Small intestine (tissue), 7 donors: ENCODE data around the gene TMEM144. TPM values are rescaled to one million over a fixed set of nuclear protein-coding genes. Genes with fewer than 3 reads are reported as not detected.
"Not testable (repeated sequence)": the region's sequence is repeated elsewhere in the genome, so short reads cannot be mapped to it uniquely, and the experiment has no call there.

Experiments
- DNase-seq, 2 donors: peaks; one replicate each; pipeline versions ENCODE4 v3.0.0 to v3.0.0-alpha.2; 2013
- FAIRE-seq: peaks from 2 replicates; lab custom pipeline; 2012; peaks lifted over from hg19 to GRCh38; lab: Jason Lieb, UNC
- H3K27ac ChIP-seq, 3 donors: one replicate each; pipeline ENCODE4 v1.5.1; 2013; ENCODE audit warnings: low read length in 2 of 3, mild to moderate bottlenecking in 2 of 3, control low read depth in 1 of 3, inconsistent platforms in 1 of 3, low read depth in 1 of 3, moderate library complexity in 1 of 3
- H3K27me3 ChIP-seq, 3 donors: one replicate each; pipeline ENCODE4 v1.6.1; 2013; ENCODE audit warnings: low read length in 3 of 3, inconsistent platforms in 1 of 3; ENCODE audit not compliant: control insufficient read depth in 3 of 3, insufficient read depth in 3 of 3
- H3K36me3 ChIP-seq, 3 donors: one replicate each; pipeline ENCODE4 v1.6.1; 2013; ENCODE audit warnings: low read length in 3 of 3, inconsistent platforms in 1 of 3, low read depth in 1 of 3, mild to moderate bottlenecking in 1 of 3, moderate library complexity in 1 of 3; ENCODE audit not compliant: control insufficient read depth in 3 of 3, insufficient read depth in 2 of 3
- H3K4me1 ChIP-seq, 3 donors: one replicate each; pipeline ENCODE4 v1.6.1; 2013; ENCODE audit warnings: low read length in 2 of 3, inconsistent platforms in 1 of 3, low read depth in 1 of 3, mild to moderate bottlenecking in 1 of 3, moderate library complexity in 1 of 3; ENCODE audit not compliant: control insufficient read depth in 3 of 3, insufficient read depth in 2 of 3
- H3K4me3 ChIP-seq, 3 donors: one replicate each; pipeline ENCODE4 v1.5.1; 2013; ENCODE audit warnings: low read length in 3 of 3, control low read depth in 1 of 3, inconsistent platforms in 1 of 3, low read depth in 1 of 3, mild to moderate bottlenecking in 1 of 3, moderate library complexity in 1 of 3
- H3K9me3 ChIP-seq, 2 donors: one replicate each; pipeline ENCODE4 v1.6.1; 2013; ENCODE audit warnings: low read depth in 1 of 2, low read length in 1 of 2; ENCODE audit not compliant: control insufficient read depth in 2 of 2, insufficient read depth in 1 of 2
- WGBS, 3 donors: extraction: QIAGEN DNeasy Blood & Tissue Kit; methylation state at CpG; one replicate each; pipeline ENCODE4 v1.1.7; 2013; 5-methylcytosine and 5-hydroxymethylcytosine counted together
- polyA plus RNA-seq, 4 donors: library from polyadenylated mRNA; stranded (reverse) in 3 of 4; unstranded in 1 of 4; fragments of 200-250 nt in 3 of 4; fragments of 120-200 nt in 1 of 4; gene quantifications; one replicate each; pipeline versions ENCODE4 v1.2.1 to v1.2.3, GENCODE V29; 2013
- donor health status: healthy with polysubstance abuse.
- donor health status: control.
- donor health status: control.
- donor health status: Bipolar disorder and iron deficiency.
- donor health status: healthy.

Gene TMEM144
- polyA plus RNA-seq, 4 donors, result 10.1 to 120 (median 13.6) TPM

DNA sequence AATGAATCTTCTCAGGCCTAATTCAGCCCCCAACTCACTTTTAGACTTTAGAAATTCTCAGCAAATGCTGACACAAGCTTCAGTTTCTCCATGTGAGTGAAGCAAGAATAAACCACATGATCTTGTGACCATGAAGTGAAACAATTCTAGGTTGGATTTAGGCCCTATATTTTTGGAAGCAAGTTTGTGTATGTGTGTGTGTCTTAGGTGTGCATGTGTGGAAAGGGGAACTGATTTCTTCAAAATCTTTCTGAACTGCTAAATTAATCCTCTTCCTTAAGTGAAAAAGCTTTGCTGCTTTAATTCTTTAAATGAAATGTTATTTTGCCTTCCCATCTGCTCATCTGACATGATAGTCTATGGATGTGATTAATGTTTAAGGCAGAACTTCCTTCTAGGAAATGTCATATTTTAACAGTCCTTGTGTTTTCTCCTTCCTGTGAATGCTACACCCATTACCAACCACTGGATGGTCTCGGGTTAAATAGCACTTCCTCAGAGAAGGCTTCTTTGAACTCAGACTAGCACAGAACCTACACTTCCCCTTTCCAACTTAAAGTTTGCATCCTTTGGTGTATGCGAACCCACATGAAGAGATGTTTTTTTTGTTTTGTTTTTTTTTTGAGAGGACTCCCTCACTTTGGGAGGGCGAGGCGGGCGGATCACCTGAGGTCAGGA, 1.2 kb upstream of the TMEM144 start:
- DNase-seq (peak in 1 of 2 donors; percentile 22), FAIRE-seq (no peak)
- peaks cover 0 to 7% (median 3%) of the 10 kb centered on the region in 3 donors for H3K4me1 ChIP-seq
- H3K4me3 ChIP-seq, result no peak overlapping the region
- 67 to 87% (median 68%) methylated on average over 5 of the region's 5 CpGs for WGBS, 3 donors
- H3K27me3 ChIP-seq, result no peaks in the 10 kb centered on the region
- peak overlapping the region in 2 of 3 donors; percentile 48 to 98 for H3K27ac ChIP-seq
- peaks cover 0 to 2% (median 2%) of the 10 kb centered on the region in 3 donors for H3K36me3 ChIP-seq
- H3K9me3 ChIP-seq, result no peaks in the 10 kb centered on the region

DNA sequence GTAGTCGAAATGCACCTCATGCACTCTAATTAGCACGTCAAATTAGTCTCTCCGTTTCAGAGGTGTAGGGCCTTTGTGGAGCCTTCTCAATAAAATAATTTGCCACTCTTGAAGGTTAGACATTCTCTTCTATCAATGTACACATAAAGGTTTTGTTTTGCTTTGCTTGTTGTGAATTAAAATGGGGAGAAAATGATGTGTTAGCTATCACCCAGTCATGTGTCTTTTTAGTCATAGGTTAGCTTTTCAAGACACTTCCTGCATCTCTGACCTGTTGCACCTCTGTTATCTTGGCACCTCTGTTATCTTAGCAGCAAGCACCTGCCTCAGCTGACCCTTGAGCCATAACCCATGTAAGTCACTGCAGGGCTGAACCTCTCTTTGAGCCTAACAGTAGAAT, 936 bp downstream of the TMEM144 start:
- WGBS, 3 donors, result 4 to 35% (median 20%) methylated on average over 3 of the region's 3 CpGs
- Histone ChIP-seq H3K27me3 (no peaks in the 10 kb centered on the region), H3K36me3 (peaks cover 0 to 3% (median 2%) of the 10 kb centered on the region in 3 donors), H3K27ac (peak overlapping the region in 2 of 3 donors; percentile 60 to 98), H3K4me3 (peak overlapping the region in 2 of 3 donors; percentile 28 to 64), H3K9me3 (no peaks in the 10 kb centered on the region), H3K4me1 (peaks cover 0 to 13% (median 4%) of the 10 kb centered on the region in 3 donors)
- FAIRE-seq (peak; percentile 59), DNase-seq (peak; percentile 89 to 95)

DNA sequence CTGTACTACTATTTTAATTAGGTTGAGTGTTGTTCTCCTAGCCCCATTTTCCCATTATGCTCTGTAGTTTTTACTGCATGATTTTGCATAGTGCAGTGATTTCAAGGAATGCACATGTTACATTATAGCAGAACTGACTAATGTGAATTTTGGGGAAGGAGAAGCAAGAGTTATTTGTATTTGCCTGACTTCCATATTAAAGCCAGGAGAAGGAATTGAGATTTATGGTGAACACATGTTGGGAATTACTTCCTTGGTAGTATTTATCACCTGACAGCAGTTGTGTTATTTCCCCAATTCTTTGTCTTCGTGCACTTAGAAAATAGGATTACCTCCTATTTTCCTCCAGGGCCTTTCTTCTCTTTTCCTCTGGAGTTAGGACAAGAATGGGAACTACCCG, 3.2 kb downstream of the TMEM144 start:
- H3K27ac ChIP-seq, result peak overlapping the region in 2 of 3 donors; percentile 48 to 63
- H3K9me3 ChIP-seq, result no peaks in the 10 kb centered on the region
- no peaks in the 10 kb centered on the region for H3K27me3 ChIP-seq
- H3K4me3 ChIP-seq, result no peak overlapping the region
- 82 to 95% (median 93%) methylated on average over 2 of the region's 2 CpGs for WGBS, 3 donors
- H3K36me3 ChIP-seq, result peaks cover 0 to 6% (median 5%) of the 10 kb centered on the region in 3 donors
- DNase-seq, result no peak
- H3K4me1 ChIP-seq, result peaks cover 0 to 13% (median 4%) of the 10 kb centered on the region in 3 donors
- FAIRE-seq, result no peak

DNA sequence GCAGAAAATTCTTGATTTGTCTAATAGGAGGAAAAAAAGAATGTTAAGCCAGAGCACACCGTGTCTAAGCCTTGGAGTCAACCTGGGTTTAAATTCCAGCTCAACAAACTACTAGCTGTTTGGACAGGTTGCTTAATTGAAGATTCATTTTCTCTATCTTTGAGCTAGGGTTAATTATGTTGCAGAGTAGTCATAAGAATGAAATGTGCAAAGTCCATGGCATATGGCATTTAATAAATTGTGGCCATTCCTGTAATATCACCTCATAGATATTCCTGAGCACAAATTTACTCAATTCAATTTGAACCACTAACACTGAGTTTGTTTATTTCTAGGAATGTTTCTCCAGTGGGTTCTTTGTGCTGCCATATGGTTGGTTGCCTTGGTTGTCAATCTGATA, 4.6 kb downstream of the TMEM144 start:
- 12 to 52% (median 27%) methylated on average over 1 of the region's 1 CpG for WGBS, 3 donors
- FAIRE-seq, result no peak
- no peaks in the 10 kb centered on the region for H3K9me3 ChIP-seq
- peaks cover 0 to 12% (median 6%) of the 10 kb centered on the region in 3 donors for H3K36me3 ChIP-seq
- H3K27me3 ChIP-seq, result no peaks in the 10 kb centered on the region
- H3K27ac ChIP-seq, result peak overlapping the region in 2 of 3 donors; percentile 50 to 63
- H3K4me3 ChIP-seq, result no peak overlapping the region
- peaks cover 0 to 9% (median 4%) of the 10 kb centered on the region in 3 donors for H3K4me1 ChIP-seq
- peak; percentile 47 to 70 for DNase-seq

DNA sequence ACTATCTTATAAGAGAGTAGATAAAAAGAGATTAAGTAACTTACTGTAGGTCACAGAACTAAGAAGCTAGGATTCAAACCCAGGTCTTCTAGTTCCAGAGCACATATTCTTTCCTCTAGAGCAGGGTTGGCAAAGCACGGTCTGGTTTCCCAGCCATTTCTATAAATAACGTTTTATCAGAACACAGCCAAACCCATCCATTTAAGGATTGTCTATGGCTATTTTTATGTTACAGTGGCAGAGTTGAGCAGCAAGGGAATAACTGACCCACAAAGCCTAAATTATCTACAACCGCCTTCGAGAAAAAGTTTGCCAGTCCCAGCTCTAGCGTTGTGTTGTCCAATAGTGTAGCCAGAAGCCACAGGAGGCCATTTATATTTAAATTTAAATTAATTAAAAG, 7.5 kb downstream of the TMEM144 start:
- peaks cover 0 to 14% (median 10%) of the 10 kb centered on the region in 3 donors for H3K36me3 ChIP-seq
- no peaks in the 10 kb centered on the region for H3K9me3 ChIP-seq
- no peak for DNase-seq
- no peak overlapping the region for H3K27ac ChIP-seq
- no peak overlapping the region for H3K4me3 ChIP-seq
- 88 to 94% (median 91%) methylated on average over 5 of the region's 5 CpGs for WGBS, 3 donors
- peaks cover 0 to 9% (median 4%) of the 10 kb centered on the region in 3 donors for H3K4me1 ChIP-seq
- no peaks in the 10 kb centered on the region for H3K27me3 ChIP-seq
- FAIRE-seq, result no peak

DNA sequence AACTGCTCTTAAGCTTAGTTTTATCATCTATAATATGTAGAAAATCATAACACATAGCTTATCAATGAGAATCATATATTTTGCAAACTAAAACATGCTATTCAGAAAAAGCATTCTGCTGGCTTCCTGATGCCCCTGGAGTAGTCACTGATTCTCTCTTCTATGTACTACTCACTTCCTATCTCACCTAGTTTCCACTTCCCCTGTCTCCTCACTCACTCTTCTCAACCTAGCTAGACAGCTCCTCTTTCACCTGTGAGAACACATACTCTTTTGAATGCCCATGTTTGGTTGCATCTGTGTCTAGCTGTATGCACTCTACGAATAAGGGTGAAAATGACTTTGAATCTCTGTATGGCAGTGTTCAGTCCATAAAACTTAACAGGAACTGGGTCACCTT, 9.3 kb downstream of the TMEM144 start:
- Histone ChIP-seq H3K36me3 (peaks cover 0 to 15% (median 8%) of the 10 kb centered on the region in 3 donors), H3K27me3 (no peaks in the 10 kb centered on the region), H3K4me1 (peaks cover 0 to under 1% (median 0%) of the 10 kb centered on the region in 3 donors), H3K4me3 (no peak overlapping the region), H3K9me3 (no peaks in the 10 kb centered on the region), H3K27ac (no peak overlapping the region)
- FAIRE-seq (no peak), DNase-seq (no peak)
- 89 to 100% (median 95%) methylated on average over 1 of the region's 1 CpG for WGBS, 3 donors

DNA sequence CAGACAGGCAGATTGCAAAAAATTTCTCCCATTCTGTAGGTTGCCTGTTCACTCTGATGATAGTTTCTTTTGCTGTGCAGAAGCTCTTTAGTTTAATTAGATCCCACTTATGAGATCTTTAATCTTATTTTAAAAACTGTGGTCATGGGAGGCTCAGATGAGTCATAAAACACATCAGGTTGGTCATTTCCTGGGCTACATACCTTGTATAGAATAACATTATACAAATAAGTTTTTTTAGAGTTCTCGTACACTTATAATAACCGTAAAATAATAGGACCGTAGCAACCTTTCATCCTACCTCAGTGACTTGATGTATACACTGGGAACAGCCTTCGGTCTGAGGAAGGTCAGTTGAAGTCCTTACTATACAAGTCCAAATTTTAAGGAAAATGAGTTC, 14.0 kb downstream of the TMEM144 start:
- H3K4me3 ChIP-seq, H3K27ac ChIP-seq, H3K4me1 ChIP-seq, H3K27me3 ChIP-seq, FAIRE-seq, DNase-seq, H3K9me3 ChIP-seq: not testable (repeated sequence)
- peaks cover 0 to 30% (median 4%) of the 10 kb centered on the region in 3 donors for H3K36me3 ChIP-seq
- WGBS, 3 donors, result 95 to 97% (median 96%) methylated on average over 4 of the region's 4 CpGs

DNA sequence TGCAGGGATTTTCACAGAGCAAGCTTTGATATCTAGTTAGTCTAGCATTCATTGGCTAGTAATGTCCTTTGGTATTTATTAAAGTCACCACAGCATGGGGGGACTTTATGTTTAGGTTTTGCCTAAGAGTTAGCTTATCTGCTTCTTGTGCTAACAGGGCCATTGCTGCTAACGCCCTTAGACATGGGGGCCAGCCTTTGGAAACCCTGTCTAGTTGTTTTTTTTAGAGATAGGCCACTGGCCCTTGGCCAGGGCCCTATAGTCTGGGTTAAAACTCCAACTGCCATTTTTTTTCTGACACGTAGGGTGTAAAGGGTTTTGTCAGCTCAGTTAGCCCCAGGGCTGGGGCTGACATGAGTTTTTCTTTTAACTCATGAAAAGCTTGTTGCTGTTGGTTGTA, 14.7 kb downstream of the TMEM144 start:
- H3K4me1 ChIP-seq, H3K27ac ChIP-seq, H3K4me3 ChIP-seq, H3K9me3 ChIP-seq, H3K27me3 ChIP-seq, FAIRE-seq, DNase-seq: not testable (repeated sequence)
- peaks cover 0 to 35% (median 4%) of the 10 kb centered on the region in 3 donors for H3K36me3 ChIP-seq
- WGBS, 3 donors, result 72 to 80% (median 73%) methylated on average over 2 of the region's 2 CpGs
